GM12872 (cell line): ENCODE data around the gene SLC2A3.

Experiments used
- TF ChIP-seq, protein P1 (sequence below): IDR thresholded peaks from 3 replicates; pipeline ENCODE4 v1.5.1; 2011; ENCODE audit warnings: low read depth, mild to moderate bottlenecking, low read length, moderate library complexity; ENCODE audit not compliant: insufficient read depth

The SLC2A3 gene

DNA sequence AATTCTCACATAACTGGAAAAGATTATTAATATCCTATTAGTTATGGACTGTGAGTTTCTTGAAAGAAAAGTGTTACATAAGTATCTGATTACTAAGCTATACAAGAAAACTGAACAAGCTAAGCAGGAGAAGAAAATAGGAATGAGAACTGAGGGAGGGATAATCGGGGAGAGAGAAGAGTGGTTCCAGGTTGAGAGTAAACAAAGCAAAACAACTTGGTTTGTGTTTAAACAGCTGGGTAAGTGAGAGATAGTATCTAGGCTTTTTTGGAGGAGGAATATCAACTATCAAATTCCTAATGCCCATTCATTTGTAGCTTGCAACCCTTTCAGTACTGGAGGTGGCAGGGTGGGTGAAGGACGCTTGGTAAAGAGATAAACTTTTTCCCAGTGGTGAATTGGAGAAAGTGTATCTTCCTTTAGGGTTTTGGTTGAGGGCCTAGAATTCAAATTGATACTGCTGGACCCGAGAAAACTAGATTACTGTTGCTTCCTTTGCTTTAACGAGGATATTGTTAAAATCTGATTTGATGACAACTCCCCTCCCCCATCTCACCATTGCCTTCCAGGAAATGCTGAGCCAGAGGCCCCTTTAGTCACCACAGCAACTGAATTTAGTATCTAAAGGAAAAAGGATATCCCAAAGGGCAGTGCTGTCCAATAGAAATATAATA lies 2.0 kb upstream of the SLC2A3 start:
- TF ChIP-seq, protein P1, sequence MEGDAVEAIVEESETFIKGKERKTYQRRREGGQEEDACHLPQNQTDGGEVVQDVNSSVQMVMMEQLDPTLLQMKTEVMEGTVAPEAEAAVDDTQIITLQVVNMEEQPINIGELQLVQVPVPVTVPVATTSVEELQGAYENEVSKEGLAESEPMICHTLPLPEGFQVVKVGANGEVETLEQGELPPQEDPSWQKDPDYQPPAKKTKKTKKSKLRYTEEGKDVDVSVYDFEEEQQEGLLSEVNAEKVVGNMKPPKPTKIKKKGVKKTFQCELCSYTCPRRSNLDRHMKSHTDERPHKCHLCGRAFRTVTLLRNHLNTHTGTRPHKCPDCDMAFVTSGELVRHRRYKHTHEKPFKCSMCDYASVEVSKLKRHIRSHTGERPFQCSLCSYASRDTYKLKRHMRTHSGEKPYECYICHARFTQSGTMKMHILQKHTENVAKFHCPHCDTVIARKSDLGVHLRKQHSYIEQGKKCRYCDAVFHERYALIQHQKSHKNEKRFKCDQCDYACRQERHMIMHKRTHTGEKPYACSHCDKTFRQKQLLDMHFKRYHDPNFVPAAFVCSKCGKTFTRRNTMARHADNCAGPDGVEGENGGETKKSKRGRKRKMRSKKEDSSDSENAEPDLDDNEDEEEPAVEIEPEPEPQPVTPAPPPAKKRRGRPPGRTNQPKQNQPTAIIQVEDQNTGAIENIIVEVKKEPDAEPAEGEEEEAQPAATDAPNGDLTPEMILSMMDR: no peak

DNA sequence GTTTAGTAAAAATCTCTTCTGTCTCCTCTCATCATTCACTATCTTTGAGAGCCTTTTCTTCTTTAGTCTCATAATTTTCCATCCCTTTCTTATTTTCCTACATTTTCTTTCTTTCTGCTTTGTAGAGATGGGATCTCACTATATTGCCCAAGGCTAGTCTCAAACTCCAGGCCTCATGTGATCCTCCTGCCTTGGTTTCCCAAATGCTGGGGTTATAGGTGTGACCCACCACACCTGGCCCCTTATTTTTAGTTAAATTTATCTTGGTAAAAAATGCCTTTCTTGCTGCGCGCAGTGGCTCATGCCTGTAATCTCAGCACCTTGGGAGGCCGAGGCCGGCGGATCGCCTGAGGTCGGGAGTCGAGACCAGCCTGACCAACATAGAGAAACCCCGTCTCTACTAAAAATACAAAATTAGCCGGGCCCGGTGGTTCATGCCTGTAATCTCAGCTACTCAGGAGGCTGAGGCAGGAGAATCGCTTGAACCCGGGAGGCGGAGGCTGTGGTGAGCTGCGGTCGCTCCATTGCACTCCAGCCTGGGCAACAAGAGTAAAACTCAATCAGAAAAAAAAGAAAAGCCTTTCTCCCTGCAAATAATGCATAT lies 996 bp downstream of the SLC2A3 start:
- TF ChIP-seq, protein P1: no peak

DNA sequence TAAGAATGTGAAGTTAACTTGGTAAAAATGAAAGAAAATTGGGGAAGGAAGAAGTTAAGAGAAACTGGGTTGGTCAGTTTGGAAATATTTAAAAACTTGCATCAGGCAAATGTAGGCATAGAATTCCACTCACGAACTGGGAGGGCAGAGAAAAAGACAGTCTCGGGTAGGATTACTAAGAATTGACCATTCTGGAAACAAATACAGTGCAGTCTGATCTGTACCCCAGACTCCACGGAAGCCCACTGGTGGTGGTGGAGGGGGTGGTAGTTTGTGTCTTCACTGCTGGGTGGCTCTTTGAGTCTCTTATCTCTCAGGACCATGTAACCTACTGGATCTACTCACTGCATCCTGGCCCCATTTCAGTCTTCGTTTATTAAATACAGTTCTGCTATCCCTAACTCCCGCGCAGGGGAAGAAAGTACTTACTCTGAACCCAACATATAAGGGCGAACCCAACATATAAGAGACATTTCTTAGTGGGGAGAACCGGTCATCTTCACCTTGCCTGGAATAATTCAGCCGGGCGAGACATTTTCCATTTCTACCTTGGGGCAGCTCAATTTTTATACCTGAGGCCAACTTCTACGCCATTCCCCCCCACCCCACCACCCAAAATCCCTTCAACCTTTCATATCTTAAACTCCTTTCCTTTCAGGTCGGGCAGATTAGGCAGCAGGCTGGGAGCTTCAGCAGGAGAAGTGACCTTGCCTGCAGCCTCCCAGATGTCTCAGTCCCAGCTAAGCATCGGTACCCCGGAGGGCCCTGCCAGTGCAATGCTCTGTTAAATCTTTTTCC lies 1.7 kb downstream of the SLC2A3 start:
- TF ChIP-seq, protein P1: no peak

DNA sequence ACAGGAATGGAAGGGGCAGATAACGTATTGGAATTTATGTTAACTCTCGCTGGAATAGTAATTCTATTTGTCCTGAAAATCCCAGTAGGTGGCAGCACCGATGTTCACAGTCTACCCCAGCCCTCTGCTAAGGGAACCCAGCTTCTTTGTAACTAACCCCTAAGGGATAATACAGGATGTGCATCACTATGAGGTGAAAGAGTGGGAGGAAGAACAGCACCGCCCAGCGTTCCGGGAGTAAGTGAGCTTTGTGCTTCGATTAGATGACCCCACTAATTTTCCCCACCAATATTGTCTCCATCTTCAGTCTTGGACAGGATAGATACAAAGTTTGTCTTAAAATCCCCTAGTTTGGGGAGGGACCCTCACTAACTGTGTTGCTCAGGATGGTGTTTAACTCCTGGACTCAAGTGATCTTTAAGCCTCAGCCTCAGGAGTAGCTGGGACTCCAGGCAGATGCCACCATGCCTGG lies 2.7 kb downstream of the SLC2A3 start:
- TF ChIP-seq, protein P1: peak; percentile 70

DNA sequence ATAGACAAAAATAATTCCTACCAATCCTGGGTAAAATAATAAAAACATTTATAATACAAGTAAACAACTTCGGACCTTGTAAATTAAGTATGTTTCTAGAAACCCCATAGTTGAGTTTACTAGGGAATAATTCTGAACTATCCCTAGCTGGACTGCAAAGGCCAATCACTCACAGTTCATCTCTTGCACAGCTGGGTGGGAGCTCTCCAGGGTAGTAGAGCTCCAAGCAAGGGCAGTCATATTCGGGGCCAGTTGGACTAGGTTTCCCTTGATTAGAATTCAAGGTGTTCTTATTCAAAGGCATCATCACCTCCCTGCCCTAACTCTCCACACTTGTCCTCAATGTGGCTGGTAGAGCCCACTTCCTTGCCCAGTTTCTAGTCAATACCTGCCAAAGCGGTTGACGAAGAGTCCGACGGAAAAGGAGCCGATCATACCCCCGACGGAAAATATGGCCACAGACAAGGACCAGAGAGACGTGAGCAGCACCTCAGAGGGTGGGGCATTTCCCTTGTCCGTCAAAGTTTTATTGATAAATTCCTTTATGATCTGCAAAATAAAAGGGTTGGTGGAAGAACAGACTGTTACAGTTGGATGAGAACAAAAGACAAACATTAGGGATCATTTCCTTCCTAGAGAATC lies 3.3 kb downstream of the SLC2A3 start:
- TF ChIP-seq, protein P1: 0 out of 3 replicates have a peak, but pooled peaks have one; percentile 5

DNA sequence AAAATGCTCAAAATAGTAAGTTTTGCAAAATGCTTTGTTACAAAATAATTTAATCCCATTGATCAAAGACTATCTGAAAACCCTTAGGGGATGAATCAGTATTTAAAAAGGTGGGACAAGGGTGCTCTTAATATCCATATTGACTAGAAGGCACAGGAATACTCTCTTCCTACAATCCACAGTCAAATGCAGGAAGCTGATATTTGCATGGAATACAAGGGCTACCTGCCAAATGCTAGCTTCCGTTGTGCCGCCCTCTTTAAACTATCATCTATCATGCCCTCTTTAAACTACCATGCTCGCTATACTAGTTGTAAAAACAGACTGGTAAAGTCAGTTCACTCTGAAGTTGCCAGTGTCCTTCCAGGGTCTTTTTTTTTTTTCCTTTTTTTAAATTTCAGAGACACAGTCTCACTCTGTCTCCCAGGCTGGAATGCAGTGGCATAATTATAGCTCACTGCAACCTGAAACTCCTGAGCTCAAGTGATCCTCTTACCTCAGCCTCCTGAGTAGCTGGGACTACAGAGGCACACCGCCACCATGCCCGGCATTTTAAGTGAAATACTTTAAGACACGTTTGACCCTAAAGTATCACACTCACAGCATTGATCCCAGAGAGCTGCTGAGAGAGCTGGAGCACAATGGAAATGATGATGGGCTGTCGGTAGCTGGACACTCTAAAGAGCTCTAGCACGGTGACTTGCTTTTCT lies 6.7 kb downstream of the SLC2A3 start:
- TF ChIP-seq, protein P1: no peak
